ENCODE measurements around the gene AZIN2. TPM values are rescaled to one million over a fixed set of nuclear protein-coding genes. Genes with fewer than 3 reads are reported as not detected.

Gene AZIN2
- total and polyA plus RNA-seq, 2 of the 8 experiments (the other 6 are each of a cell fraction or from before 2014, with no cell fraction given) = 0.22 to 0.91 TPM

DNA sequence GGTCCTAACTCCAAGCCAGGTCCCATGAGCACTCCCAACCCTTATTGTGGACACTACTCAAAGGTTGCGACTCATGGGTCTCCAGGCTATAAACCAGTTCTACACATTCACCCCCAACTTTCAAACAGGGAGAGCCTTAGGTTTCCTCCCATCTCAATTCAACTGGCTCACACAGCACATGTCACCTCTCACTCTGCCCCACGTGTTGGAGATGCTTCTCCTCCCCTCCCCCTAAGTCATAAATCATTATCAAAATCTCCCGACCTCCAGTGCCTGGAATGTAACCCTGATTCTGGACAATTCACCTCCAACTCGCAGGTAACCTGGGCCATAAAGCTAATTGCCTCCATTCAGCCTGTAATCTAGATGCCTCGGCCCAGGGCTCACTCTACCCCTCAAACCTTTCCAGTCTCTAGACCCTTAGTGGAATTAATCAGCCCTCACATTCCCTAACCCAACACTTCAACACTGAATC is 44.9 kb upstream of the AZIN2 start (continued):
- TF ChIP-seq, protein P1, sequence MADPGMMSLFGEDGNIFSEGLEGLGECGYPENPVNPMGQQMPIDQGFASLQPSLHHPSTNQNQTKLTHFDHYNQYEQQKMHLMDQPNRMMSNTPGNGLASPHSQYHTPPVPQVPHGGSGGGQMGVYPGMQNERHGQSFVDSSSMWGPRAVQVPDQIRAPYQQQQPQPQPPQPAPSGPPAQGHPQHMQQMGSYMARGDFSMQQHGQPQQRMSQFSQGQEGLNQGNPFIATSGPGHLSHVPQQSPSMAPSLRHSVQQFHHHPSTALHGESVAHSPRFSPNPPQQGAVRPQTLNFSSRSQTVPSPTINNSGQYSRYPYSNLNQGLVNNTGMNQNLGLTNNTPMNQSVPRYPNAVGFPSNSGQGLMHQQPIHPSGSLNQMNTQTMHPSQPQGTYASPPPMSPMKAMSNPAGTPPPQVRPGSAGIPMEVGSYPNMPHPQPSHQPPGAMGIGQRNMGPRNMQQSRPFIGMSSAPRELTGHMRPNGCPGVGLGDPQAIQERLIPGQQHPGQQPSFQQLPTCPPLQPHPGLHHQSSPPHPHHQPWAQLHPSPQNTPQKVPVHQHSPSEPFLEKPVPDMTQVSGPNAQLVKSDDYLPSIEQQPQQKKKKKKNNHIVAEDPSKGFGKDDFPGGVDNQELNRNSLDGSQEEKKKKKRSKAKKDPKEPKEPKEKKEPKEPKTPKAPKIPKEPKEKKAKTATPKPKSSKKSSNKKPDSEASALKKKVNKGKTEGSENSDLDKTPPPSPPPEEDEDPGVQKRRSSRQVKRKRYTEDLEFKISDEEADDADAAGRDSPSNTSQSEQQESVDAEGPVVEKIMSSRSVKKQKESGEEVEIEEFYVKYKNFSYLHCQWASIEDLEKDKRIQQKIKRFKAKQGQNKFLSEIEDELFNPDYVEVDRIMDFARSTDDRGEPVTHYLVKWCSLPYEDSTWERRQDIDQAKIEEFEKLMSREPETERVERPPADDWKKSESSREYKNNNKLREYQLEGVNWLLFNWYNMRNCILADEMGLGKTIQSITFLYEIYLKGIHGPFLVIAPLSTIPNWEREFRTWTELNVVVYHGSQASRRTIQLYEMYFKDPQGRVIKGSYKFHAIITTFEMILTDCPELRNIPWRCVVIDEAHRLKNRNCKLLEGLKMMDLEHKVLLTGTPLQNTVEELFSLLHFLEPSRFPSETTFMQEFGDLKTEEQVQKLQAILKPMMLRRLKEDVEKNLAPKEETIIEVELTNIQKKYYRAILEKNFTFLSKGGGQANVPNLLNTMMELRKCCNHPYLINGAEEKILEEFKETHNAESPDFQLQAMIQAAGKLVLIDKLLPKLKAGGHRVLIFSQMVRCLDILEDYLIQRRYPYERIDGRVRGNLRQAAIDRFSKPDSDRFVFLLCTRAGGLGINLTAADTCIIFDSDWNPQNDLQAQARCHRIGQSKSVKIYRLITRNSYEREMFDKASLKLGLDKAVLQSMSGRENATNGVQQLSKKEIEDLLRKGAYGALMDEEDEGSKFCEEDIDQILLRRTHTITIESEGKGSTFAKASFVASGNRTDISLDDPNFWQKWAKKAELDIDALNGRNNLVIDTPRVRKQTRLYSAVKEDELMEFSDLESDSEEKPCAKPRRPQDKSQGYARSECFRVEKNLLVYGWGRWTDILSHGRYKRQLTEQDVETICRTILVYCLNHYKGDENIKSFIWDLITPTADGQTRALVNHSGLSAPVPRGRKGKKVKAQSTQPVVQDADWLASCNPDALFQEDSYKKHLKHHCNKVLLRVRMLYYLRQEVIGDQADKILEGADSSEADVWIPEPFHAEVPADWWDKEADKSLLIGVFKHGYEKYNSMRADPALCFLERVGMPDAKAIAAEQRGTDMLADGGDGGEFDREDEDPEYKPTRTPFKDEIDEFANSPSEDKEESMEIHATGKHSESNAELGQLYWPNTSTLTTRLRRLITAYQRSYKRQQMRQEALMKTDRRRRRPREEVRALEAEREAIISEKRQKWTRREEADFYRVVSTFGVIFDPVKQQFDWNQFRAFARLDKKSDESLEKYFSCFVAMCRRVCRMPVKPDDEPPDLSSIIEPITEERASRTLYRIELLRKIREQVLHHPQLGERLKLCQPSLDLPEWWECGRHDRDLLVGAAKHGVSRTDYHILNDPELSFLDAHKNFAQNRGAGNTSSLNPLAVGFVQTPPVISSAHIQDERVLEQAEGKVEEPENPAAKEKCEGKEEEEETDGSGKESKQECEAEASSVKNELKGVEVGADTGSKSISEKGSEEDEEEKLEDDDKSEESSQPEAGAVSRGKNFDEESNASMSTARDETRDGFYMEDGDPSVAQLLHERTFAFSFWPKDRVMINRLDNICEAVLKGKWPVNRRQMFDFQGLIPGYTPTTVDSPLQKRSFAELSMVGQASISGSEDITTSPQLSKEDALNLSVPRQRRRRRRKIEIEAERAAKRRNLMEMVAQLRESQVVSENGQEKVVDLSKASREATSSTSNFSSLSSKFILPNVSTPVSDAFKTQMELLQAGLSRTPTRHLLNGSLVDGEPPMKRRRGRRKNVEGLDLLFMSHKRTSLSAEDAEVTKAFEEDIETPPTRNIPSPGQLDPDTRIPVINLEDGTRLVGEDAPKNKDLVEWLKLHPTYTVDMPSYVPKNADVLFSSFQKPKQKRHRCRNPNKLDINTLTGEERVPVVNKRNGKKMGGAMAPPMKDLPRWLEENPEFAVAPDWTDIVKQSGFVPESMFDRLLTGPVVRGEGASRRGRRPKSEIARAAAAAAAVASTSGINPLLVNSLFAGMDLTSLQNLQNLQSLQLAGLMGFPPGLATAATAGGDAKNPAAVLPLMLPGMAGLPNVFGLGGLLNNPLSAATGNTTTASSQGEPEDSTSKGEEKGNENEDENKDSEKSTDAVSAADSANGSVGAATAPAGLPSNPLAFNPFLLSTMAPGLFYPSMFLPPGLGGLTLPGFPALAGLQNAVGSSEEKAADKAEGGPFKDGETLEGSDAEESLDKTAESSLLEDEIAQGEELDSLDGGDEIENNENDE (IDR thresholded peaks at IDR 0.05; ENCODE audit: insufficient replicate concordance, low read length) = no peak
- TF ChIP-seq, protein P2, sequence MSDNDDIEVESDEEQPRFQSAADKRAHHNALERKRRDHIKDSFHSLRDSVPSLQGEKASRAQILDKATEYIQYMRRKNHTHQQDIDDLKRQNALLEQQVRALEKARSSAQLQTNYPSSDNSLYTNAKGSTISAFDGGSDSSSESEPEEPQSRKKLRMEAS (IDR thresholded peaks at IDR 0.05) = peak; percentile 90
- TF ChIP-seq SIN3A (conservative IDR thresholded peaks at IDR 0.05 in 1 of 2, IDR thresholded peaks at IDR 0.05 in 1 of 2; ENCODE audit: low read depth in 1 of 2, low read length in 2 of 2) (no peak), CHD2 (IDR thresholded peaks at IDR 0.05; ENCODE audit: low read length) (no peak), HDAC2 (IDR thresholded peaks at IDR 0.05; ENCODE audit: borderline replicate concordance in 1 of 2, low read depth in 2 of 2, low read length in 2 of 2) (no peak), POU5F1 (IDR thresholded peaks at IDR 0.05; ENCODE audit: low read depth, low read length) (no peak), SAP30 (IDR thresholded peaks at IDR 0.05; ENCODE audit: insufficient read depth, insufficient replicate concordance, low read length) (peak; percentile 47)
- TF ChIP-seq, protein P3, sequence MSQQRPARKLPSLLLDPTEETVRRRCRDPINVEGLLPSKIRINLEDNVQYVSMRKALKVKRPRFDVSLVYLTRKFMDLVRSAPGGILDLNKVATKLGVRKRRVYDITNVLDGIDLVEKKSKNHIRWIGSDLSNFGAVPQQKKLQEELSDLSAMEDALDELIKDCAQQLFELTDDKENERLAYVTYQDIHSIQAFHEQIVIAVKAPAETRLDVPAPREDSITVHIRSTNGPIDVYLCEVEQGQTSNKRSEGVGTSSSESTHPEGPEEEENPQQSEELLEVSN (IDR thresholded peaks at IDR 0.05) = no peak; the same call in 1 of the 2 replicates

Data from H1 (cell line).